ENCODE data around the gene HDAC4.

Gene HDAC4

DNA sequence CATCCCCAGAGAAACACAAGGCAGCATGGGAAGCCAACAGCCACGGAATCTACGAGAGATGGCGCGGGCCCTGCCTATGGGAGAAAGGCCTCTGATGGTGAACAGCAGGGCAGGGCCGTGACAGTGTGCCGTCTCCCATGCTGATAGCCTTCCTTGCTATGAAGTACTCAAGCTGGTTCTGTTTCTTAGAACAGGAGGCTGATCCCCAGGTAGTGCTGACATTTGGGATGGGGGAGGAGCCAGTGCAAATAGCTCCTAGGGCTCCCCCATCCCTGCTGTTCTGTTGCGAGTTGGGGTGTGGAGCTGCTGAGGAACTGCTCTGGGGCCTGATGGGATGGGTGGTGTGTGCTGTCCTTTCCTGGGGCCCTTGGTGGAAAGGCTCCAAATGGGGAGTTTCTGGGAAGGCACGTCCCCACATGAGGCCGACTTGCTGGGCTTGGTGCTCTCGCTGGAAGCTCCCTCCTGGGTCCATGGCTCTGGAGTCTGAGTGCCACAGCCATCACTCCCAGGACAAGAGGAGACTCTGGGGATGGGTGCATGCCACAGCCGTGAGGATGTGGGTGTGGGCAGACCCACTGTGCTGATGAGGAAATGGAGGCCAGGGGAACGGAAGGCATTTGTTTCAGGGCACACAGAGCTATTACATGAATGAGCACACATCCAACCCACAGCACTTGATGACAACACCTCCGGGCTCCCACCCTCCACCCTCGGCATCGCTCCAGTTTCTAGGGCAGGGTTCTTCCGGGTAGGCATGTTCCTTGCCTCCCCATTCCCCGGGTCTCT lies 246.8 kb downstream of the HDAC4 start:
- TF ChIP-seq EGR2 (tag by site-specific recombination; IDR thresholded peaks at IDR 0.05; ENCODE audit: low read depth) (peak; percentile 8; the same call in 1 of the 2 replicates), ZSCAN5A (tag by site-specific recombination; IDR thresholded peaks at IDR 0.05) (no peak), SCRT2 (tag by site-specific recombination; IDR thresholded peaks at IDR 0.05) (no peak)
- Histone ChIP-seq H3K27ac (ENCODE audit: extremely low read depth, low read depth, low read length) (no peak overlapping the region), H3K36me3 (ENCODE audit: control insufficient read depth in 2 of 2, insufficient read depth in 1 of 2, low read length in 2 of 2) (peaks cover 0 to 27% of the 10 kb centered on the region in 2 experiments; a peak in 1 of 3 replicates), H3K9me3 (ENCODE audit: control insufficient read depth, insufficient read depth, low read depth, low read length) (no peaks in the 10 kb centered on the region), H3K4me3 (ENCODE audit: low read depth, low read length) (no peak overlapping the region), H3K4me1 (ENCODE audit: control insufficient read depth, insufficient read depth, low read length) (no peaks in the 10 kb centered on the region)
- ChIA-PET POLR2A (no interaction called here), CTCF (interaction anchor here (1.0 kb wide), 1 partner anchor 10 kb away, joined by 3 read pairs; no protein-coding TSS in a partner anchor)

DNA sequence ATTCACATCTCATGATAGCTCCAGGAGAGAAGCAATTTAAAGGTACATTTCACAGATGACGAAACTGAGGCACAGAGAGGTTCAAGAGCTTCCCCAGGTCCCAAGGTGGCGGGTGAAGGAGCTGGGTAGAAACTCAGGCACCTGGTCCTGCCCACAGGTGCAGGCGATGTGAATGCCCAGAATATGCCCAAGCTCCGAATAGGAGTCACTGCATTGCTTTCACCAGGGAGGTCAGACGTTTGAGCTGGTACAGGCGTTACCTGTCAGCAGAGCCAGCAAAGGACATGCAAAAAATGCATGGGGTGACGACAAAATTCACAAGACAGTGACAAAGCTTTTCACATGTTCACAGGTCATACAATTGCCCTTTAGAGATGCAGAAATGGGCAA lies 247.9 kb downstream of the HDAC4 start:
- ChIA-PET CTCF (no interaction called here), POLR2A (no interaction called here)
- Histone ChIP-seq H3K4me3 (ENCODE audit: low read depth, low read length) (no peak overlapping the region), H3K9me3 (ENCODE audit: control insufficient read depth, insufficient read depth, low read depth, low read length) (no peaks in the 10 kb centered on the region), H3K27ac (ENCODE audit: extremely low read depth, low read depth, low read length) (no peak overlapping the region), H3K4me1 (ENCODE audit: control insufficient read depth, insufficient read depth, low read length) (no peaks in the 10 kb centered on the region), H3K36me3 (ENCODE audit: control insufficient read depth in 2 of 2, insufficient read depth in 1 of 2, low read length in 2 of 2) (peaks cover 0 to 30% of the 10 kb centered on the region in 2 experiments; a peak in 1 of 3 replicates)
- TF ChIP-seq ZNF580 (tag by site-specific recombination; IDR thresholded peaks at IDR 0.05), result no peak
- TF ChIP-seq REPIN1 (tag by site-specific recombination; IDR thresholded peaks at IDR 0.05; ENCODE audit: low read depth), result no peak
- TF ChIP-seq ZNF791 (tag by site-specific recombination; IDR thresholded peaks at IDR 0.05), result no peak
- TF ChIP-seq PRDM1 (tag by site-specific recombination; IDR thresholded peaks at IDR 0.05), result no peak
- TF ChIP-seq ZNF394 (tag by site-specific recombination; IDR thresholded peaks at IDR 0.05; ENCODE audit: borderline replicate concordance), result no peak
- TF ChIP-seq ZSCAN23 (tag by site-specific recombination; IDR thresholded peaks at IDR 0.05), result no peak
- no peak for TF ChIP-seq ZNF155 (tag by site-specific recombination; IDR thresholded peaks at IDR 0.05)
- TF ChIP-seq, protein P1, sequence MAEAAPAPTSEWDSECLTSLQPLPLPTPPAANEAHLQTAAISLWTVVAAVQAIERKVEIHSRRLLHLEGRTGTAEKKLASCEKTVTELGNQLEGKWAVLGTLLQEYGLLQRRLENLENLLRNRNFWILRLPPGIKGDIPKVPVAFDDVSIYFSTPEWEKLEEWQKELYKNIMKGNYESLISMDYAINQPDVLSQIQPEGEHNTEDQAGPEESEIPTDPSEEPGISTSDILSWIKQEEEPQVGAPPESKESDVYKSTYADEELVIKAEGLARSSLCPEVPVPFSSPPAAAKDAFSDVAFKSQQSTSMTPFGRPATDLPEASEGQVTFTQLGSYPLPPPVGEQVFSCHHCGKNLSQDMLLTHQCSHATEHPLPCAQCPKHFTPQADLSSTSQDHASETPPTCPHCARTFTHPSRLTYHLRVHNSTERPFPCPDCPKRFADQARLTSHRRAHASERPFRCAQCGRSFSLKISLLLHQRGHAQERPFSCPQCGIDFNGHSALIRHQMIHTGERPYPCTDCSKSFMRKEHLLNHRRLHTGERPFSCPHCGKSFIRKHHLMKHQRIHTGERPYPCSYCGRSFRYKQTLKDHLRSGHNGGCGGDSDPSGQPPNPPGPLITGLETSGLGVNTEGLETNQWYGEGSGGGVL (tag by site-specific recombination; IDR thresholded peaks at IDR 0.05), result no peak
- TF ChIP-seq ZNF112 (tag by site-specific recombination; IDR thresholded peaks at IDR 0.05), result no peak
- no peak for TF ChIP-seq ZNF341 (tag by site-specific recombination; IDR thresholded peaks at IDR 0.05; ENCODE audit: low read depth)
- no peak for TF ChIP-seq ZEB2 (tag by site-specific recombination; IDR thresholded peaks at IDR 0.05)
- TF ChIP-seq ZNF654 (tag by site-specific recombination; IDR thresholded peaks at IDR 0.05; ENCODE audit: low read depth), result no peak
- TF ChIP-seq EGR2 (tag by site-specific recombination; IDR thresholded peaks at IDR 0.05; ENCODE audit: low read depth), result no peak
- TF ChIP-seq ZBTB8A (tag by site-specific recombination; IDR thresholded peaks at IDR 0.05), result no peak
- TF ChIP-seq KLF8 (tag by site-specific recombination; IDR thresholded peaks at IDR 0.05), result no peak
- TF ChIP-seq RBAK (tag by site-specific recombination; IDR thresholded peaks at IDR 0.05), result no peak
- no peak for TF ChIP-seq ZFP37 (tag by site-specific recombination; IDR thresholded peaks at IDR 0.05)
- TF ChIP-seq ZNF785 (tag by site-specific recombination; IDR thresholded peaks at IDR 0.05), result no peak
- no peak for TF ChIP-seq ZNF211 (tag by site-specific recombination; IDR thresholded peaks at IDR 0.05; ENCODE audit: low read depth)
